OCI-LY7 (cell line): Measurements from ENCODE around the gene TLE1. TPM values are rescaled to one million over a fixed set of nuclear protein-coding genes. Genes with fewer than 3 reads are reported as not detected.

Source experiments
- BruUV-seq: library from RNA; stranded (reverse); fragments of 400-500 nt; replicated peaks from 2 replicates; lab custom pipeline; 2021; lab: Mats Ljungman, UMichigan
- CTCF ChIA-PET: fragments of 300-600 bp; sonication (Branson Sonifier 250); formaldehyde crosslinking; loops from one replicate; lab custom pipeline; 2022; ENCODE audit warnings: antibody characterized with exemption; ENCODE audit not compliant: unreplicated experiment; lab: Charles Lee
- POLR2A ChIA-PET: fragments of 300-600 bp; sonication (Branson Sonifier 250); formaldehyde crosslinking; loops from one replicate; lab custom pipeline; 2022; ENCODE audit warnings: antibody characterized with exemption; lab: Charles Lee
- DNase-seq: peaks from one replicate; pipeline ENCODE4 v3.0.0-alpha.2; 2015; ENCODE audit warnings: low spot score
- H2AFZ ChIP-seq: fragments of 200-600 bp; sonication (generic), shearing (Covaris generic); 2 replicates; pipeline ENCODE4 v1.6.1; 2014; ENCODE audit warnings: mild to moderate bottlenecking, antibody characterized with exemption, low read length, moderate library complexity
- H3K27ac ChIP-seq: fragments of 200-600 bp; sonication (generic); 2 replicates; pipeline ENCODE4 v1.5.1; 2014; ENCODE audit warnings: mixed run types, low read depth, mild to moderate bottlenecking, moderate library complexity, low read length, inconsistent platforms; ENCODE audit not compliant: poor library complexity, severe bottlenecking
- H3K36me3 ChIP-seq: fragments of 200-600 bp; sonication (generic); 2 replicates; pipeline ENCODE4 v1.6.1; 2014; ENCODE audit warnings: mild to moderate bottlenecking, antibody characterized with exemption, low read length, moderate library complexity, mixed read lengths; ENCODE audit not compliant: insufficient read depth
- H3K4me1 ChIP-seq: fragments of 200-600 bp; sonication (generic); 2 replicates; pipeline ENCODE4 v1.5.1; 2014; ENCODE audit warnings: mild to moderate bottlenecking, low read length; ENCODE audit not compliant: insufficient read depth, poor library complexity, severe bottlenecking
- H3K4me2 ChIP-seq: fragments of 200-600 bp; sonication (generic); 2 replicates; pipeline ENCODE4 v1.6.1; 2014; ENCODE audit warnings: mild to moderate bottlenecking, low read length
- H3K4me3 ChIP-seq: fragments of 200-600 bp; sonication (generic); 2 replicates; pipeline ENCODE4 v1.5.1; 2014; ENCODE audit warnings: mild to moderate bottlenecking, low read depth, low read length; ENCODE audit not compliant: poor library complexity, severe bottlenecking
- H3K79me2 ChIP-seq: fragments of 200-600 bp; sonication (generic); 2 replicates; pipeline ENCODE4 v1.6.1; 2016; ENCODE audit warnings: low read depth, mild to moderate bottlenecking, low read length, moderate library complexity, mixed read lengths; ENCODE audit not compliant: insufficient read depth
- H3K9me2 ChIP-seq: fragments of 200-600 bp; sonication (generic); 2 replicates; pipeline ENCODE4 v1.6.1; 2016; ENCODE audit warnings: mild to moderate bottlenecking, low read length, mixed read lengths; ENCODE audit not compliant: insufficient read depth
- H3K9me3 ChIP-seq: fragments of 200-600 bp; sonication (generic); 2 replicates; pipeline ENCODE4 v1.6.1; 2014; ENCODE audit warnings: mild to moderate bottlenecking, mixed run types, low read length, mixed read lengths
- H4K20me1 ChIP-seq: fragments of 200-600 bp; sonication (generic); 2 replicates; pipeline ENCODE4 v1.6.1; 2014; ENCODE audit warnings: mild to moderate bottlenecking, antibody characterized with exemption, low read length, moderate library complexity, mixed read lengths; ENCODE audit not compliant: insufficient read depth
- EZH2phosphoT487 ChIP-seq: fragments of 200-600 bp; sonication (generic); IDR thresholded peaks from 2 replicates; pipeline ENCODE4 v1.6.1; 2018; ENCODE audit warnings: low read depth, borderline replicate concordance, mild to moderate bottlenecking, mixed run types, antibody characterized with exemption, low read length, moderate library complexity, mixed read lengths
- intact Hi-C: fragments of 100-400 bp; cut with micrococcal nuclease; formaldehyde crosslinking; loops from one replicate; pipeline ENCODE4 v1.10.0; 2022; ENCODE audit not compliant: unreplicated experiment
- total RNA-seq, 2 experiments: library from RNA; depleted of rRNA in 1 of 2; stranded (reverse); fragments of >200 nt in 1 of 2; shearing (Covaris generic) in 1 of 2; gene quantifications; 2 replicates each; pipeline ENCODE4 v1.2.3, GENCODE V29; 2014 to 2022
- TF ChIP-seq, protein P1 (sequence below): fragments of 200-600 bp; sonication (generic); conservative IDR thresholded peaks from 2 replicates; pipeline ENCODE4 v1.5.1; 2014; ENCODE audit warnings: mild to moderate bottlenecking, antibody characterized with exemption, low read length, moderate library complexity, mixed read lengths

Gene TLE1
- total RNA-seq, 2 experiments from 2014 or later = 0.13 TPM; not detected in 1

DNA sequence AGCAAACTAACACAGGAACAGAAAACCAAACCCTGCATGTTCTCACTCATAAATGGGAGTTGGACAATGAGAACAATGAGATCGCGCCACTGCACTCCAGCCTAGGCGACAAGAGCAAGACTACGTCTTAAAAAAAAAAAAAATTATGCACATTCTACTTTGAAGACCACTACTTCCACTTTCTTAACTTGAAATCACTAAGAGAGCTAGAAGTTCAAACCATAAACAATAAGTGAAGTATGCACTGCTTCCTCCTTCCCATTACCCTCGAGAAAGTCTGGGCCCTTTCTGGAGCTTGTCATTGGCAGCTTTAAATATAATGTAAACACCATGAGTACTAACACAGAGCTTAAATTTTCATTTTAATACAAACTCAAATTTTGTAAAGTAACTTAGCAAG lies 94.9 kb downstream of the TLE1 start:
- POLR2A ChIA-PET = no interaction called here
- Histone ChIP-seq H3K27ac (no peak overlapping the region), H2AFZ (no peak overlapping the region), H3K4me1 (no peaks in the 10 kb centered on the region), H3K9me3 (no peaks in the 10 kb centered on the region), H4K20me1 (no peaks in the 10 kb centered on the region), H3K79me2 (no peaks in the 10 kb centered on the region), H3K4me3 (no peak overlapping the region), H3K36me3 (no peaks in the 10 kb centered on the region), H3K4me2 (no peak overlapping the region), H3K9me2 (no peaks in the 10 kb centered on the region)
- TF ChIP-seq, protein P1, sequence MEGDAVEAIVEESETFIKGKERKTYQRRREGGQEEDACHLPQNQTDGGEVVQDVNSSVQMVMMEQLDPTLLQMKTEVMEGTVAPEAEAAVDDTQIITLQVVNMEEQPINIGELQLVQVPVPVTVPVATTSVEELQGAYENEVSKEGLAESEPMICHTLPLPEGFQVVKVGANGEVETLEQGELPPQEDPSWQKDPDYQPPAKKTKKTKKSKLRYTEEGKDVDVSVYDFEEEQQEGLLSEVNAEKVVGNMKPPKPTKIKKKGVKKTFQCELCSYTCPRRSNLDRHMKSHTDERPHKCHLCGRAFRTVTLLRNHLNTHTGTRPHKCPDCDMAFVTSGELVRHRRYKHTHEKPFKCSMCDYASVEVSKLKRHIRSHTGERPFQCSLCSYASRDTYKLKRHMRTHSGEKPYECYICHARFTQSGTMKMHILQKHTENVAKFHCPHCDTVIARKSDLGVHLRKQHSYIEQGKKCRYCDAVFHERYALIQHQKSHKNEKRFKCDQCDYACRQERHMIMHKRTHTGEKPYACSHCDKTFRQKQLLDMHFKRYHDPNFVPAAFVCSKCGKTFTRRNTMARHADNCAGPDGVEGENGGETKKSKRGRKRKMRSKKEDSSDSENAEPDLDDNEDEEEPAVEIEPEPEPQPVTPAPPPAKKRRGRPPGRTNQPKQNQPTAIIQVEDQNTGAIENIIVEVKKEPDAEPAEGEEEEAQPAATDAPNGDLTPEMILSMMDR = no peak
- no peak for TF ChIP-seq EZH2phosphoT487
- intact Hi-C loops = no loop called here
- CTCF ChIA-PET = no interaction called here
- no TSS peak for BruUV-seq
- DNase-seq = no peak

DNA sequence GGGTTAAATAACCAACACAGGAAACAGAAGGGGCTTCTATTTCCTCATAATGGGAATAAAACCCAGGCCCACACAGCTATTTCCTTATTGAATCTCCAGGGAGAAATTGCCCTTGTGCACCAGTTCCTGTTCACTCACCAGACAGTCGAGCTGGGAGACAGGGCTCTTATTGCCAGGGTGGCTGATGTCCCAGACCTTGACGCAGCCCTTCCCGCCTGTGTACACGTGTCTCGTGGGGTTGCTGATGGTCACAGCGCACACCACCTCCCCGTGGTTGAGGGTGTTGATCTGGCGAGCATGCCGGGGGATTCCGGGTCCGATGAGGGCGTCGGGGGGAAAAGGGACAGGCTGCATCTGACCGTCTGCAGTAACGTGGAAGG lies 96.5 kb downstream of the TLE1 start:
- TF ChIP-seq EZH2phosphoT487 = no peak
- TF ChIP-seq, protein P1 = no peak
- intact Hi-C loops = no loop called here
- Histone ChIP-seq H2AFZ (no peak overlapping the region), H3K36me3 (no peaks in the 10 kb centered on the region), H3K79me2 (no peaks in the 10 kb centered on the region), H3K4me1 (no peaks in the 10 kb centered on the region), H4K20me1 (no peaks in the 10 kb centered on the region), H3K9me3 (no peaks in the 10 kb centered on the region), H3K27ac (no peak overlapping the region), H3K9me2 (no peaks in the 10 kb centered on the region), H3K4me2 (no peak overlapping the region), H3K4me3 (no peak overlapping the region)
- ChIA-PET POLR2A (no interaction called here), CTCF (no interaction called here)
- no peak for DNase-seq
- no TSS peak for BruUV-seq

DNA sequence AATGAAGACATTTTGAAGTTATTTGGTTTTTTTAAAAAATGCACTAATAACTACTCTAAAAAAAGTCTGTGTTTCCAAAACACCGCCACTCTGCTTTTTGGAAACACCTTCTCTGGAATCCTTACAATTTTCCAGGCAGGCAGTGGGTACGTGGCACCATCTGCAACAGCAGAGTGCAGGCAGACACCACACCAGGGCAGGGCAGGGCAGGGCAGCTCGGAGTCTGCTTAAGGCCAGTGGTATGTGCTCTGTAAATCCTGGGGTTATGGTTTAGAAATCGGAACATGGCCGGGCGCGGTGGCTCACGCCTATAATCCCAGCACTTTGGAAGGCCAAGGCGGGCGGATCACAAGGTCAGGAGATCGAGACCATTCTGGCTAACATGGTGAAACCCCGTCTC lies 97.6 kb downstream of the TLE1 start:
- ChIA-PET POLR2A (no interaction called here), CTCF (no interaction called here)
- no peak overlapping the region for H3K4me2 ChIP-seq
- H3K9me3 ChIP-seq = no peaks in the 10 kb centered on the region
- H3K4me3 ChIP-seq = no peak overlapping the region
- no TSS peak for BruUV-seq
- H3K4me1 ChIP-seq = no peaks in the 10 kb centered on the region
- H3K27ac ChIP-seq = no peak overlapping the region
- no peak for DNase-seq
- no peaks in the 10 kb centered on the region for H3K9me2 ChIP-seq
- no peaks in the 10 kb centered on the region for H4K20me1 ChIP-seq
- no peaks in the 10 kb centered on the region for H3K79me2 ChIP-seq
- intact Hi-C loops = no loop called here
- H3K36me3 ChIP-seq = no peaks in the 10 kb centered on the region
- no peak overlapping the region for H2AFZ ChIP-seq
- TF ChIP-seq, protein P1 = no peak
- TF ChIP-seq EZH2phosphoT487 = no peak
